HG02852 (cell line): ENCODE measurements around the gene FGGY.

Experiments
- ATAC-seq: cut with Tn5 transposase; IDR thresholded peaks from one replicate; pipeline ENCODE4 v1.9.1; 2021; ENCODE audit warnings: mild to moderate bottlenecking, moderate library complexity; ENCODE audit not compliant: unreplicated experiment

Gene FGGY

DNA sequence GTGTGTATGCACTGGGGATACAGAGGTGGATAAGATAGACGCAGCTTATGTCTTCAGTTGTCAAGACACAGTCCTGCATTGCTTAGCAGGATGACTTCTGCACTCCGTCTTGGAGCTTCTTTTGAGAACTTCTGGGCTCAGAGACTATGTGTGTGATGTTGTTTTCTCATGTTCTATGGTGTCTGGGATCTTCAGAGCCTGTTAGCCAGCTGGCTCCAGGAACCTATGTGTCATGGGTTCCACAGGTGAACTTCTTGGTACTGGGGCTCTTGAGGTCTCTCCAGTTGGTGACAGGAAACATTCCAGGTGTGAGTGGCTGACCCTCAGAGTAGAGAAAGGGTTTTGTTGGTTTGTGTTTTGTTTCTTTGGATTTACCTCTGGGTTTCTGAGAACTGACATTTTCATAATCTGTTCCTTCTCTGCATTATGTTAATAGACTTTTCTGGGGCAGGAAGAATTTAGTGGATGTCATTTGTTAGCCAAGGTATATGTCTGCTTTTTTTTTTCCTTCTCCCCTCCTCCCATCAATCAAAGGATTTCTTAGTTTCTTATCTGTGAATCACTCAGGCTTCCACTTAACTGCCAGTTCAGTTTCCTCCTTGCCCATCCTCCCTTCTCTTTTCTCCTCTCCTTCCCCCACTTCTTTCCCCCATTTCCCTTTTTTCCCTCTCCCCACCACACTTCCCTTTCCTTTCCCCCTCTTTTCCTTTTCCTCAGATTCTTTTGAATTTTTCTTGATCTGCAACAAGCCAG lies 18.1 kb downstream of the FGGY start:
- no peak for ATAC-seq

DNA sequence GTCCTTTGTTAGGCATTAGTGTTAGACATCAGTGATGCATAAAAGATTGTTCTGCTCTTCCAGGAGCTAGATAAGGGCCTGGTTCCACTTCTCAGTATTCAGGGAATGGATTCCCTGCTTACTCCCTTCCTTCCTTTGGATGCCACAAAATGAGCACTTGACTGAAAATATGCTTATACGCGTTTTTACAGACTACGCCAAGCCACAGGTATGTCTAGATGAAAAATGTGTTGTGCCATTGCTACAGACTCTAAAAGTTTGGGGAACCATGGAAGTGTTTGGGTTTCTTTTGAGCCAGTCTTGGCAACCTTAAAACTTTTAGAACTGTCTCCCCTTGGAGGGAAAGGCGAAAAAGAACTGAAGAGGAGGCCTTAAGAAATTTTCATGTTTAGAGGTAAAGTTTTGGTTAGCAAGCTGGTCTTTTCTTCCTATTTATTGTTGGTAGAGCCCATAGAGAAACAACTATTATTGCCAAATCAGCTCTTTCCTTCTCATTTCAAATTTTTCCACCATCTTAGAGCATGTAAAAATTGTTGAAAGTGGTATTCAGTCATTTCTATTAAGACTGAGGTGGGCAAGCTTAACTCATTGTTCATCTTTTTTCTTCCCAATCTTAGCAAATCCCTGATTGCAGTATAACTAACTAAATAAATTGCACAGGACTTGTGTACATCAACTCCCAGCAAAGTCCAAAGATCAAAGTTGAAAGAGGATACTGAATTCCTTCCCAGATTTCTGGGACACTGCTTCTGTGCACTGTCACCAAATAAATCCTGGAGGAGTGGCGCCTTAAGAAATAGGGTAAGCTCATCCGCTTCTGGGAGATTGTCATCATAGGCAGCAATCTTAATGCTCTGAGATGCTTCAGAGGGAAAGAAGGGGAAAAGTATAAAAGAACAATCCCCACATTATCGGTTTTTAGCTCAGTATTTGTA lies 18.9 kb downstream of the FGGY start:
- no peak for ATAC-seq

DNA sequence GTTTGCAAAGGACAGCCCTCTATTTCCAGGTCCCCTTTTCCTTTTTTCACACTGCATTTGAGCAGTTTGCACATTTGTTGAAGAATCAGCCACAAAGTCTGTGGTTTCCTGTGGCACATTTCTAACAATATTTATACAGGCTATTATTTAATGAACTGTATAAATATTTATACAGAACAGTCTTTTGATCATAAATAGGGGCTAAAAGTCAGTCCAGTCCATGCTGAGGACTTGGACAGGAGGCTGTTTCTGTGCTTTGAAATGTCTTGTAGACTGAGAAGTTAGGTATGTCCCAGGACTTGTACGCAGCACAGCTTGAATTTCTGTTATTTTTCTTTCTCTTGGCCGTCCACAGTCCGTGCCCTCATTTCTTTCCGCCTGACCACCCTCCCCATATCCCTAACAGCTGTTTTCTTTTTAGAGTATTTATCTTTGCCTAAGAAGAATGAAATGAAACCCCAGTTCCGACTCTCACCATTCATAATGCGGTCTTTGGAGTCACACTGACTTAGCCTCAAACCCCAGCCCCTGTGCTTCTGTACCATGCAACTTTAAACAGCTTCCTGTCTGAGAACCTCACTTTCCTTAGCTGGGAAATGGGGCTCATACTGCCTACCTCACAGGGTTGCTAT lies 19.7 kb downstream of the FGGY start:
- peak; percentile 85 for ATAC-seq

DNA sequence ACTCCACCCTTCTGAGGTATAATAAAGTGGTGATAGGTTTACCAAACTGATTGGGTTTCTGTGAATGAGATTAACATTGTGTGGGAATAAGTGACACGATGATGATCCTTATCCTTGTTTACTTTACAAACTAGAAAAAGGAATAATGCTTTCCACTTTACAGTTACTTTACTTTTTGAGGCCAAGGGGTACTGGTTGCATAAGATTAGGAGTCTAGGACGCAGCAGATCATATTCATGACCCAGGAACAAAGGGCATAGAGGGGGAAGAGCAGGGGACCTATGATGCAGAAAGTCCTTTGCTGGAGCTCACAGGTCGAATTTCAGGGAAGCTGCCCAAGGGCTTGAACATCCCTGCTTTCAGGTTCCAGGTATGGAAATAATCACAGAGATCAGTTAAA lies 20.4 kb downstream of the FGGY start:
- ATAC-seq = no peak

DNA sequence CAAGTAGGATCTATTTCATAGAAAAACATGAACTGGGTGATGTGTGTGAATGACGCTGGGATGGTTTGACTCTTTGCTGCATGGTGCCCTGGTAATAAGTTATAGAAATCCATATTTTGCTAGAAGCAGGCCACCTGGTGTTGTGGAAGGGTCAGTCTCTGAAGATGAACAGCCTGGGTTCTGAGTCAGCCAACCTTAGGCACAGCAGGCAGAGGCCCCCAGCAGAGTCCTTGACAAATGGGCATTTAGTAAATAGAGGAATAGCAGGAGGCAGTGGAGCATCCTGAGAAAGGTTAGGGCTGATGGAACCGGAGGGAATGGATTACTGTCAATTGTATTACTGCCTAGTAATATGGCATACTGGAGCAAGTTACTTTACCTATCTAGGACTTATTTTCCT lies 20.9 kb downstream of the FGGY start:
- no peak for ATAC-seq

DNA sequence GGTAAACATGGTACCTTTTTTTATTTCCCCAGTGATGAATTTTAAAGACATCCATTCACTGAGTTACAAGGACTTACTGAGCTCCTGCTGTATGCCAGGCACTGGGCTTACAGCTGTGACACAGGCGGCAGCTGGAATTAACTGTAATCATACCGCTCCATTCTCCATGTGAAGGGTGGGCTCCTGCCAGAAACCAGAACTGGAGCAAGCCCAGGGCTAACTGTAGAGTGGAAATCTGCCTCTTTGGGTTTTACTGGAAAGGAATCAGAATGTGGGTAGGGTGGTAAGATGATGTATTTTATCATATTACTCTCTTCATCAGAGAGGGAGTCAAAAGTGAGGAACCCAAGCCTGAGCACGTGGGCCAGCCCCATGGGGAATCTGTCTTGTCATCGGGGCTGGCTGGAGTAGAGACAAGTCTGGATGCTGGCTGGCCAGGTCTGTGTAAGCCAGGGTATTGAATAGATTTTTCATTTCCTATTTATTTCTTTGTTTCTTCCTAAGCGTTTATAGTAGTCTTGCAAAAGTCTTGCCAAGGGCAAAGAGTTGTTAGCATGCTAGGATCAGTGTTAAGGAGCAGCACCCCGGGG lies 21.5 kb downstream of the FGGY start:
- no peak for ATAC-seq

DNA sequence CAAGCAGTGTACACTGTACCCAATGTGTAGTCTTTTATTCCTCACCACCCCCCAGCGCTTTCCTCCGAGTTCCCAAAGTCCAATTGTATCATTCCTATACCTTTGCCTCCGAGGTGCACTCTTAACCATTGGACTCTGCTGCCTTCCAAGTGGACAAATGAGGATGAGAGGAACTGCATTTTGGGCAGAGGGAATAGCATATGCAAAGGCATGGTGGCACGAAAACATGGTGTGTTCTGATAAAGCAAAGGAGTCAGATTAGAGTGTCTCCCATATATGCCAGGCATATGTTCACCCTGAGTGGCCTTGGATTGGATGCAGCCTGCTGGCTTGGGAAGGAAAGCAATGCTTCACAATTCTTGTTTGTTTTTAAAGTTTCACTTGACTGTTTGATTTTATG lies 25.5 kb downstream of the FGGY start:
- no peak for ATAC-seq

DNA sequence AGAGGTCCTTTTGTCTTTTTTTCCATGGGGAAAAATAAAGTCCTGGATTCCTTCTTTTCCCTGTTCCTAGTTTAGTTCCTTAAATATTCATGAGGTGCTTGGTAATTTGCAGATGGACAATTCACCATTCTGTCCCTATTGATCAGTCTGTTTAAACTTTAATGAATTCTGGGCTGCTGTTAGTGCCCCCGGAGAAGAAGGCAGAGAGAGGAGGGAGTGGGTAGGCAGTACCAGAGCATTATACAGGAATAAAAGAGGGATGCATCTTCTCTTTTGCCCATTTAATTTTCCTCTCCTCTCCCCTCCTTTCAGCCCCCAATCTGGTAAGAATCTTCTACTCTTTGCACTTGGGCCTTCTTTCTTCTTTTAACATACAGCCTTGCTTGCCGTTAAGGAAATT lies 25.9 kb downstream of the FGGY start:
- no peak for ATAC-seq

DNA sequence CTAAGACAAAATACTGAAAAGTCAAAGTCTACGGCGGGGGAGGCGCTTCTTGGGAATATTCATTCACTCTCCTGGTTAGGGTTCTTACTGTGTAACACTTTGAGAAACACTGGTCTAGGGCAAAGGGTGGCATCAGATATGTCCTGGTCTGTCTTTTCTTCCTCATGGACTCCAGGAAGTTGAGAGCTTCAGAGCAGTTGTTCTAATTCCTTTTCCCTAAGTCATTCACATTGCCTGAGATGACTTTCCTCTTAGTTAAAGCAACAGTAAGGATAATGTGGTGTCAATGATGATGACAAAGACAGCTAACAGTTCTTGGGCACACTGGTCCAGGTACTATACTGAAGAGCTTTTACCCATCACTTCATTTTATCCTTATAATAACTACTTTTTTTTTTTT lies 27.0 kb downstream of the FGGY start:
- ATAC-seq = no peak

DNA sequence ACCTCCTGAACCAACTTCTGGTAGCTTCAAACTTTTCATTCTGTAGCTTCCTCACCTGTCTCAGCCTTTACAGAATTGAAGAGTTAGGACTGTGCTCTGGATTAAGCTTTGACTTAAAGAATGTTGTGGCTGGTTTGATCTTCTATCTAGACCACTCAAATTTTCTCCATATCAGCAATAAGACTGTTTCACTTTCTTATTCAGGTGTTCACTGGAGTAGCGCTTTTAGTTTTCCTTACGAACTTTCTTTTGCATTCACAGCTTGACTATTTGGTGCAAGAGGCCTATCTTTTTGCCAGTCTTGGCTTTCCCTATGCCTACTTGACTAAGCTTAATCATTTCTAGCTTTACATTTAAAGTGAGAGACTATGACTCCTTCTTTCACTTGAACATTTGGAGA lies 31.5 kb downstream of the FGGY start:
- ATAC-seq = no peak

DNA sequence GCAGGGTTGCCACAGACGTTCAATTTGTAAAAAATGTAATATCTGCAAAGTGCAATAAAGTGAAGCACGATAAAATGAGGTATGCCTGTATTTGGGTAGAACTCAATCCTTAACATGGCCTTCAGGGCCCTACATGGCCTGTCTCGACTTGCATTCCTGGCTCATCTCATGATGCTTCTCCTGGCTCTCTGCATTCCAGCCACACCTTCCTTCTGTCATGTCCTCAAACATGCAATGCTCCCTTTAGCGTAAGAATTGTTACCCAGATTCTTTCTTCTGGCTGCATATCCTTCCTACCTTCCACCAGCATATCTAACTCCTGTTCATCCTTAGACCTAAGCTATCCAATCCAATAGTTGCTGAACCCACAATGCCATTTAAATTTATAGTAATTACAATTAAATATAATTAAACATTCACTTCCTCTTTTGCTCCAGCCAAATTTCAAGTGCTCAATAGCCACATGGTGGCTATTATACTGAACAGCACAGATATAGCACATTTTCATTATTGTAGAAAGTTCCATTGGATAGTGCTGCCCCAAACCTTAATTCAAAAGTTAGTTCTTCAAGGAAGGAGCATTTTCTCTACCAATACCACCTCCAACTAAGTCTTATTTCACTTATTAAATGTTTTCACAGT lies 32.6 kb downstream of the FGGY start:
- no peak for ATAC-seq

DNA sequence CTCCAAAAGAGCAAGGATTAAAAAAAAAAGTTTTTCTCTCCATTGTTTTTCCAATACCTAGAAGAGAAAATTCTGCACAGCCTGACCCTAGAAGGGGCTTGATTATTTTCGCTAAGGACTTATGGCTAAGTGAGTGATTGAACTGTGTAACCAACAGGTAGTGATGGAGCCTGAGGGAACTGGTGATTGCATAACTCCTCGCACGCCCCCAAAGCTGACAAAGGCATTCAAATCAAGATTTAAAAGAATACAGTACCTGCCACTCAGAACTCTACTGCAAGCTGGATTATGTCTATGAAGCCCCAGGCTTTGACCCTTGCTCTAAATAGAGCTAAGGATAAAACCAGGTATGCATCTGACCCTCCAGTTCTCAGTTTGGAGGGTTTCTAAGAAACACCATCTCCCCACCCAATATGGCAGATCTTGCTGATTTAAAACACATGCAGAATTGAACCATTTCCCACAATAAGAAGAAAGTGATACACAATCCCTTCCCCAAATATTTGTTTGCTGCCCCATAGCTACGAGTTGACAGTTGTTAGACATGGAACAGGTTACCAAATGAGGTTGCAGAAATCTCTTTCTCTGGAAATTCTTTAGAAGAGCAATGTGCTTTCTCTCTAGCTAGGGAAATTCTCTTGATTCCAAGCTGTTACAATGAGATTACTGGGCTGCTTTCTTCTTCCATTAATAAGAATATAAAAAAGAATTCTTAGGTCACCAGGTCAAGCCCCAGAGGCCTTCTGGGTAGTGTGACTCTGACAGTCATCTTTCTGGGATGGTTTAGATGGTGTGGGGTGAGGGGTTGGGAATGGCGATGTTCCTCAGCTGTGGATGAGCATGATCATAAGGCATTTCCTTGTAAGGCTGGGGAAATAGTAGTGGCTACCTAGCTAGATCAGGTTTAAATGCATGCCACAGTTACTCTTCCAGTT lies 35.1 kb downstream of the FGGY start:
- ATAC-seq = no peak

DNA sequence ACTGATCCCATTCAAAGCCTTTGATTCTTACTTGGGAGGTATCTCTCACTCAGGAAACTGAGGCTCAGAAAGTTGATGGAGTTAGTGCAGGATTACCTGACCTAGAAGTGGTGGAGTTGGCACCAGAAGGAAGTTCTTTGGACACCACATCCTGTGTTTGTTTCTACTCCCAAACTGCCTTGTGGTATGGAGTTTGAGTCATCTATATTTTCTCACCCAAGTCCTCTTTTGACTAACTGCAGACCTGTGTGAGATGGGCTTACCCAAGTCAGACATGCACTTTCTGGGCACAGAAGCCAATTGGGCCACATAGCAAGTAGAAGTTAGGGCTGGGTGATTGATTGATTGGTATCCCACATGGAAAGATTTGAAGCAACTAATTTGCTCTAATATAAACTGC lies 36.1 kb downstream of the FGGY start:
- ATAC-seq = no peak

DNA sequence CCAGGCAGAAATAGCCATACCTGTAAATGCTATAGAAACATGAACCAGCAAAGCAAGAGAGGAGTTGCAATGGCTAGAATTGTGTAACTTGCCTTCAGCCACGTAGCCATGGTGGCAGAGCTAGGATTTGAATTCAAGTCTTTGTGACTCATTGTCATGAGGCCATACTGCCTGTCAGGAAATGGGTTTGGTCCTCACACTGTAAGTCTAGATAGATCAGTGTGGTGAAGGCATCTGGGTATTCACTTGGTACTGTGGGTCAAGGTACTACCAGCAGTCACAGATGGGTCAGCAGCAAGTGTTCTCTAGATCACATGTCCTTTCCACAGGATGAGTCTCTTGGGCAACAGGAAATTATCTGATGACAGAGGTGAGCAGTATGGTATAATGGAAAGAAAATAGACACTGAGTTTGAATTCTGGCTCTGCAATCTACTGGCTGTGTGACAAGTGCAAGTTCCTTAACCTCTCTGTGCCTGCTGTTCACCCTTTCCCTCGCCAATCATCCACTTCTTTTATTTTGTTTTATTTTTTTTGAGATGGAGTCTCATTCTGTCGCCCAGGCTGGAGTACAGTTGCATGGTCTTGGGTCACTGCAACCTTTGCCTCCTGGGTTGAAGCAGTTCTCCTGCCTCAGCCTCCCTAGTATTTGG lies 36.9 kb downstream of the FGGY start:
- no peak for ATAC-seq

DNA sequence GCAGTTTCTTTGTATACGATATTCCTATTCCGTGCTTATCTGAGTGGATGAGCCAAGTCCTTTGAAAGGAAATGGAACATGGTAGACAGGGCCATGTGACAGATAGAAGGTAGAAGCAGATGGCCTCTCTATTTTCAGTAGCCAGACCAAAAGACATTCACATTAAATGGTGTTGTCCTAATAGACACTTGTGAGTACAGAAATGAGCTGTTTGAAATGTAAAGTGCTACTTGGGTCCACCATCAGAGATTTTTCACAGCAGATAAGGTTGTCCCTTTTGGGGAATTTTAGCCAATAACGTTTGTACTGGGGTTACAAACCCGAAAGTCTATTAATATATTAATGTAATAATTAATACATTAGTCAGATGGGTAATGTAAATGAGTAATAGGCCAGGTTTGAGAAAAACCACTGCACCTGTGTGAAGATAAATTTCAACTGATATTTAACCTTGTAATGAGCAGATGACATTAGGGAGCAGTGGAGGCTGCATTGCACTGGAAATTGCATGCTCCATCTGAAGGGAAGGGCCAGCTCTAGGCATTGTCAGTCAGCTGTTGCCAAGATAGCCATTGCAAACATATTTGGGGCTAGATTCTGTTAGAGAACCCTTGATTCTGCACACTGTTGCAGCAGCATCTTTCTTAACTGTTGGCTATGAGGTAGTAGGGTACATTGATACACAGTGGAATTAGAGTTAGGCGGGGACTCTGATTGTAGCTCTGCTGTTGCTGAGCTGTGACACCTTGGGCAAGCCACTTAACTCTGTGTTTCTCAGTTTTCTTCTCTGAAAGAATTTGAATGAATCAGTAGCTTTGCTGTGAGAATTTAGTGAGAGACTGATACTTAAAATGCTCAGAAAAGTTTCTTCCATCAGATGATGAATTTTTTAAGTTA lies 43.8 kb downstream of the FGGY start:
- ATAC-seq = no peak

DNA sequence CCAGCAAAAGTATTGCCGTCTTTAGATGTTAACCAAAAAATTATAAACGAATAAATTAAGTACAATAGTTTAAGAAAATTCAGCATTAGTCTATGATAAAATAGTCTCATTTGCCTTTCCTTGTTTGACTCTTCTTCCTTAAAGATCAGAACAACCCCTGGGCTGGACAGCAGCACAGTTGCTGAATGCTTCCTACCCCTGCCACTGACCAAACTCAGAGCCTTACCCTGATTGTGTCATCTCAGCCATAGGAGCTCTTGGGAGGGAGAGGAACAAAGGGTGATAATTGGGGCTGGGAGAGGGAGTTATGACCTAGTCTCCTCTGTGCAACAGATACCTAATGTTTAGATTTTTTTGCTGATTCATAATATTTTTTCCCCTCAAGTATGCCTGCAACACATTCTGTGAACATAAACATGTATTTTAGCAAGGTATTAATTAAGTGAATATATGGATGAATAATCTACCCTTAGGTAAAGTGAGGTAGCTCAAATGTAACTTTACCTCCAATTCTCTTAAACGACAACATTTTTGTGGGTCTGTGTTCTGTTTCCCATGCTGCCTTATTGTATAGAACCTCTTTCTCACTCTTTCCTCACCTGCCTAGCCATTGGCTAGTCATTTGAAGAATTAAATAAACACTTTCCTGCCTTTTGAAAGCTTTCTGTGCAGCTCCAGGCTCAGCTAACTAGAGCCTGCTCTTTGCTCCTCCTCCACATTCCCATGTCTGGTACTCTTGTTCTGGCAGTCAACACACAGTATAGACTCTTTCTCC lies 46.1 kb downstream of the FGGY start:
- no peak for ATAC-seq

DNA sequence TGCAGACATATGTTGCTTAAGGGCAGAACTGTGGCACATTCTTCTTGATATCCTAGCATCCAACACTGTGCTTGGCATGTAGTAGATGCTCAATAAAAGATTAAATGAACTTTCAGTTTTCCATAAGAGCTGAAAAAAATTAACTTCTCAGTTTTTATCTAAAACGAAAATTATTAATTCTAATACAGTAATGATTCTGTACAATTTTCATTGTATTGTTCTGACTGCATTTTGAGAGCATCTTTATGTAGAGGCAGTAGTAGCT lies 46.6 kb downstream of the FGGY start:
- no peak for ATAC-seq

DNA sequence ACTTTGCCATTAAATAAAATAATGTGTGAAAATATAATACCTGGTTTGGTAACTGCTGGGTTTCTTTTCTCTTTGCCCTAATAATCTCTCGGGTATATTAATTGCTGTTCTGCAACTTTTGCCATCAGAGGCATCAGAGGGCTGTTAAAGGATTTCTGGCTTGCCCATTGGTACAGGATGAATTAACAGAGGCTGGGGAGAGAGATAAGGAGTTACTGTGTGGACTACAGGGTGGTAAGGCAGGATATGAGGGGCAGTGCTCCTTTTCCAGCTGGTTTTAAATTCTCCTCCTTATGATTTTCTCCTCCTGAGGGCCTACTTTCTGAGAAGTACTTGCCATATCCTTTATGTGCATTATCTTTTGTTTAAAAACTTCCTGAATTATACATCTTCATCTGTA lies 48.3 kb downstream of the FGGY start:
- no peak for ATAC-seq
